ENCODE measurements around the gene CRYM.
"Not testable (repeated sequence)": the region's sequence is repeated elsewhere in the genome, so short reads cannot be mapped to it uniquely, and the experiment has no call there.

Gene CRYM

GRCh38 chr16:21302454-21302853, 24.4 kb upstream of the CRYM start:
- H3K9ac ChIP-seq (ENCODE audit: low read length) = no peak overlapping the region
- no peaks in the 10 kb centered on the region for H3K36me3 ChIP-seq (ENCODE audit: control insufficient read depth, insufficient read depth, low read length)
- peaks cover 58% of the 10 kb centered on the region for H3K27me3 ChIP-seq (ENCODE audit: control insufficient read depth, insufficient read depth, low read length)
- H3K4me1 ChIP-seq (ENCODE audit: control insufficient read depth, insufficient read depth, low read length) = peaks cover 6% of the 10 kb centered on the region; the same call in 1 of the 2 replicates
- peak overlapping the region; percentile 68 for H3K4me3 ChIP-seq (ENCODE audit: low read depth, low read length)
- H3K27ac ChIP-seq (ENCODE audit: low read depth, low read length) = no peak overlapping the region
- no peaks in the 10 kb centered on the region for H3K9me3 ChIP-seq (ENCODE audit: control insufficient read depth, insufficient read depth, low read depth, low read length)

- H3K27me3 ChIP-seq (ENCODE audit: control insufficient read depth, insufficient read depth, low read length) = peaks cover 58% of the 10 kb centered on the region
- H3K4me3 ChIP-seq (ENCODE audit: low read depth, low read length) = peak overlapping the region; percentile 68
- H3K27ac ChIP-seq (ENCODE audit: low read depth, low read length) = no peak overlapping the region
- H3K36me3 ChIP-seq (ENCODE audit: control insufficient read depth, insufficient read depth, low read length) = no peaks in the 10 kb centered on the region
- H3K9me3 ChIP-seq (ENCODE audit: control insufficient read depth, insufficient read depth, low read depth, low read length) = no peaks in the 10 kb centered on the region
- no peak overlapping the region for H3K9ac ChIP-seq (ENCODE audit: low read length)
- H3K4me1 ChIP-seq (ENCODE audit: control insufficient read depth, insufficient read depth, low read length) = peaks cover 6% of the 10 kb centered on the region; the same call in 1 of the 2 replicates
These were observed 23.8 kb upstream of the CRYM start for GRCh38 chr16:21301895-21302291.

GRCh38 chr16:21301168-21301894, 23.2 kb upstream of the CRYM start:
- peaks cover 58% of the 10 kb centered on the region for H3K27me3 ChIP-seq (ENCODE audit: control insufficient read depth, insufficient read depth, low read length)
- no peaks in the 10 kb centered on the region for H3K9me3 ChIP-seq (ENCODE audit: control insufficient read depth, insufficient read depth, low read depth, low read length)
- H3K4me1 ChIP-seq (ENCODE audit: control insufficient read depth, insufficient read depth, low read length) = peaks cover 6% of the 10 kb centered on the region; the same call in 1 of the 2 replicates
- peak overlapping the region; percentile 68 for H3K4me3 ChIP-seq (ENCODE audit: low read depth, low read length)
- H3K27ac ChIP-seq (ENCODE audit: low read depth, low read length) = no peak overlapping the region
- no peaks in the 10 kb centered on the region for H3K36me3 ChIP-seq (ENCODE audit: control insufficient read depth, insufficient read depth, low read length)
- no peak overlapping the region for H3K9ac ChIP-seq (ENCODE audit: low read length)

- H3K4me3 ChIP-seq (ENCODE audit: low read depth, low read length) = peak overlapping the region; percentile 68
- no peaks in the 10 kb centered on the region for H3K36me3 ChIP-seq (ENCODE audit: control insufficient read depth, insufficient read depth, low read length)
- H3K9me3 ChIP-seq (ENCODE audit: control insufficient read depth, insufficient read depth, low read depth, low read length) = no peaks in the 10 kb centered on the region
- H3K27me3 ChIP-seq (ENCODE audit: control insufficient read depth, insufficient read depth, low read length) = peaks cover 52% of the 10 kb centered on the region
- no peak overlapping the region for H3K9ac ChIP-seq (ENCODE audit: low read length)
- no peak overlapping the region for H3K27ac ChIP-seq (ENCODE audit: low read depth, low read length)
- peaks cover 6% of the 10 kb centered on the region; the same call in 1 of the 2 replicates for H3K4me1 ChIP-seq (ENCODE audit: control insufficient read depth, insufficient read depth, low read length)
These were observed 22.4 kb upstream of the CRYM start for GRCh38 chr16:21300309-21301167.

GRCh38 chr16:21289789-21290188, 11.7 kb upstream of the CRYM start:
- not testable (repeated sequence) for H3K4me3 ChIP-seq (ENCODE audit: low read depth, low read length); H3K4me1 ChIP-seq (ENCODE audit: control insufficient read depth, insufficient read depth, low read length); H3K9me3 ChIP-seq (ENCODE audit: control insufficient read depth, insufficient read depth, low read depth, low read length); H3K9ac ChIP-seq (ENCODE audit: low read length); H3K36me3 ChIP-seq (ENCODE audit: control insufficient read depth, insufficient read depth, low read length); H3K27ac ChIP-seq (ENCODE audit: low read depth, low read length)
- H3K27me3 ChIP-seq (ENCODE audit: control insufficient read depth, insufficient read depth, low read length) = peaks cover 15% of the 10 kb centered on the region

GRCh38 chr16:21285314-21285713, 7.2 kb upstream of the CRYM start:
- Histone ChIP-seq H3K9me3 (ENCODE audit: control insufficient read depth, insufficient read depth, low read depth, low read length) (peaks cover 2% of the 10 kb centered on the region; the same call in 1 of the 2 replicates), H3K9ac (ENCODE audit: low read length) (no peak overlapping the region), H3K27ac (ENCODE audit: low read depth, low read length) (no peak overlapping the region), H3K4me3 (ENCODE audit: low read depth, low read length) (no peak overlapping the region), H3K4me1 (ENCODE audit: control insufficient read depth, insufficient read depth, low read length) (peaks cover 7% of the 10 kb centered on the region), H3K36me3 (ENCODE audit: control insufficient read depth, insufficient read depth, low read length) (no peaks in the 10 kb centered on the region), H3K27me3 (ENCODE audit: control insufficient read depth, insufficient read depth, low read length) (peaks cover 7% of the 10 kb centered on the region; the same call in 1 of the 2 replicates)

GRCh38 chr16:21284414-21284813, 6.3 kb upstream of the CRYM start:
- Histone ChIP-seq H3K27me3 (ENCODE audit: control insufficient read depth, insufficient read depth, low read length) (peaks cover 10% of the 10 kb centered on the region), H3K36me3 (ENCODE audit: control insufficient read depth, insufficient read depth, low read length) (no peaks in the 10 kb centered on the region), H3K9me3 (ENCODE audit: control insufficient read depth, insufficient read depth, low read depth, low read length) (no peaks in the 10 kb centered on the region), H3K4me3 (ENCODE audit: low read depth, low read length) (peak overlapping the region; percentile 71), H3K4me1 (ENCODE audit: control insufficient read depth, insufficient read depth, low read length) (peaks cover 7% of the 10 kb centered on the region), H3K27ac (ENCODE audit: low read depth, low read length) (no peak overlapping the region), H3K9ac (ENCODE audit: low read length) (no peak overlapping the region)

- Histone ChIP-seq H3K27me3 (ENCODE audit: control insufficient read depth, insufficient read depth, low read length) (peaks cover 18% of the 10 kb centered on the region), H3K4me3 (ENCODE audit: low read depth, low read length) (peak overlapping the region; percentile 71), H3K27ac (ENCODE audit: low read depth, low read length) (no peak overlapping the region; the same call in 1 of the 2 replicates), H3K9ac (ENCODE audit: low read length) (no peak overlapping the region), H3K4me1 (ENCODE audit: control insufficient read depth, insufficient read depth, low read length) (peaks cover 7% of the 10 kb centered on the region), H3K9me3 (ENCODE audit: control insufficient read depth, insufficient read depth, low read depth, low read length) (no peaks in the 10 kb centered on the region), H3K36me3 (ENCODE audit: control insufficient read depth, insufficient read depth, low read length) (no peaks in the 10 kb centered on the region)
These were observed 5.6 kb upstream of the CRYM start for GRCh38 chr16:21283521-21284289.

- Histone ChIP-seq H3K27me3 (ENCODE audit: control insufficient read depth, insufficient read depth, low read length) (peaks cover 35% of the 10 kb centered on the region), H3K36me3 (ENCODE audit: control insufficient read depth, insufficient read depth, low read length) (no peaks in the 10 kb centered on the region), H3K4me3 (ENCODE audit: low read depth, low read length) (no peak overlapping the region), H3K27ac (ENCODE audit: low read depth, low read length) (no peak overlapping the region), H3K9ac (ENCODE audit: low read length) (no peak overlapping the region), H3K9me3 (ENCODE audit: control insufficient read depth, insufficient read depth, low read depth, low read length) (no peaks in the 10 kb centered on the region), H3K4me1 (ENCODE audit: control insufficient read depth, insufficient read depth, low read length) (peaks cover 9% of the 10 kb centered on the region)
These were observed 3.8 kb upstream of the CRYM start for GRCh38 chr16:21281698-21282389.

- Histone ChIP-seq H3K27me3 (ENCODE audit: control insufficient read depth, insufficient read depth, low read length) (peaks cover 54% of the 10 kb centered on the region), H3K4me3 (ENCODE audit: low read depth, low read length) (no peak overlapping the region), H3K27ac (ENCODE audit: low read depth, low read length) (no peak overlapping the region), H3K36me3 (ENCODE audit: control insufficient read depth, insufficient read depth, low read length) (no peaks in the 10 kb centered on the region), H3K9me3 (ENCODE audit: control insufficient read depth, insufficient read depth, low read depth, low read length) (no peaks in the 10 kb centered on the region), H3K9ac (ENCODE audit: low read length) (no peak overlapping the region), H3K4me1 (ENCODE audit: control insufficient read depth, insufficient read depth, low read length) (peaks cover 9% of the 10 kb centered on the region)
These were observed 1.4 kb upstream of the CRYM start for GRCh38 chr16:21279501-21279900.
